WERI-Rb-1 (cell line): ENCODE data around the gene SGCA.

Source experiments
- DNase-seq: peaks from one replicate; pipeline ENCODE4 v3.0.0-alpha.2; 2020
- H3K27ac ChIP-seq: fragments of 250-450 bp; sonication (Bioruptor Pico); 2 replicates; pipeline ENCODE4 v1.5.1; 2020; ENCODE audit warnings: mild to moderate bottlenecking, moderate library complexity
- H3K27me3 ChIP-seq: fragments of 250-450 bp; sonication (Bioruptor Pico); 2 replicates; pipeline ENCODE4 v1.5.1; 2021; ENCODE audit warnings: mild to moderate bottlenecking, low read depth, moderate library complexity; ENCODE audit not compliant: insufficient read depth, severe bottlenecking
- H3K36me3 ChIP-seq: fragments of 250-450 bp; sonication (Bioruptor Pico); 2 replicates; pipeline ENCODE4 v1.5.1; 2020; ENCODE audit warnings: mild to moderate bottlenecking, moderate library complexity
- H3K4me3 ChIP-seq: 2 replicates; pipeline ENCODE4 v1.5.1; 2011; ENCODE audit warnings: low read depth, mild to moderate bottlenecking, control low read depth, low read length
- H3K9me3 ChIP-seq: fragments of 250-450 bp; sonication (Bioruptor Pico); 2 replicates; pipeline ENCODE4 v1.5.1; 2021; ENCODE audit warnings: mild to moderate bottlenecking, moderate library complexity; ENCODE audit not compliant: severe bottlenecking
- CTCF ChIP-seq: IDR thresholded peaks from 2 replicates; pipeline ENCODE4 v1.5.1; 2011; ENCODE audit warnings: low read depth, mild to moderate bottlenecking, control low read depth, inconsistent platforms, low read length

SGCA gene

GRCh38 chr17:50199211-50199802 lies 33.5 kb downstream of the SGCA start:
- no peak for TF ChIP-seq CTCF
- no peak for DNase-seq
- Histone ChIP-seq H3K36me3 (no peaks in the 10 kb centered on the region; the same call in none of the 2 replicates), H3K27me3 (peaks cover 20% of the 10 kb centered on the region), H3K4me3 (peak overlapping the region; percentile 43), H3K9me3 (no peaks in the 10 kb centered on the region), H3K27ac (no peak overlapping the region; the same call in 1 of the 2 replicates)

DNA sequence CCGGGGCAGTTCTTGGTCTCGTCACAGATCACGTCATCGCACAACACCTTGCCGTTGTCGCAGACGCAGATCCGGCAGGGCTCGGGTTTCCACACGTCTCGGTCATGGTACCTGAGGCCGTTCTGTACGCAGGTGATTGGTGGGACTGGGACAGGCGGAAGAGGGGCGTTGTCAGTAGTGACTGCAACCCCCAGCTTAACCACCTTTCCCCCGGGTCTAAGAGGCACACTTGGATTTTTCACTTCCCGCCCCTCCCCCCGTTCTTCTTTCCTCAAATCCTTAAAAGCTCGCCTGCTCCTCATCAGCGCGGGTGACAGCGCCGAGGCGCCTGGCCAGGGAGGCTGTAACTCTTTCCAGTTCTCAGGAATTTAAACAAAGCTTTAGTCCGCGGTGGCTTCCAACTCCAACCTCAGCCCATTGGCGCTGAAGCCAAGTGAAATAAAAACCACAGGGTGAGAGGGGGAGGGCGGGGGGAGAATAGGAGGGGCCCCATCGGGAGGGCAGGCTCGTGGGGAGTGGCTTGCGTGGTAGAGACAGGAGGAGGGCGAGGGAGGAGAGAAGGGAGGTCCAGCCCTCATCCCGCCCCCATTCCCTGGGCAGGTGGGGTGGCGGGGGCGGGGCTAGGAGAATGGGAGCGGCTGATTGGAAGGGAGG lies 34.1 kb downstream of the SGCA start:
- peak; percentile 96 for DNase-seq
- no peak for TF ChIP-seq CTCF
- Histone ChIP-seq H3K27ac (peak overlapping the region; percentile 51; the same call in 1 of the 2 replicates), H3K9me3 (no peaks in the 10 kb centered on the region), H3K27me3 (peaks cover 20% of the 10 kb centered on the region), H3K4me3 (peak overlapping the region; percentile 43), H3K36me3 (no peaks in the 10 kb centered on the region; the same call in none of the 2 replicates)

DNA sequence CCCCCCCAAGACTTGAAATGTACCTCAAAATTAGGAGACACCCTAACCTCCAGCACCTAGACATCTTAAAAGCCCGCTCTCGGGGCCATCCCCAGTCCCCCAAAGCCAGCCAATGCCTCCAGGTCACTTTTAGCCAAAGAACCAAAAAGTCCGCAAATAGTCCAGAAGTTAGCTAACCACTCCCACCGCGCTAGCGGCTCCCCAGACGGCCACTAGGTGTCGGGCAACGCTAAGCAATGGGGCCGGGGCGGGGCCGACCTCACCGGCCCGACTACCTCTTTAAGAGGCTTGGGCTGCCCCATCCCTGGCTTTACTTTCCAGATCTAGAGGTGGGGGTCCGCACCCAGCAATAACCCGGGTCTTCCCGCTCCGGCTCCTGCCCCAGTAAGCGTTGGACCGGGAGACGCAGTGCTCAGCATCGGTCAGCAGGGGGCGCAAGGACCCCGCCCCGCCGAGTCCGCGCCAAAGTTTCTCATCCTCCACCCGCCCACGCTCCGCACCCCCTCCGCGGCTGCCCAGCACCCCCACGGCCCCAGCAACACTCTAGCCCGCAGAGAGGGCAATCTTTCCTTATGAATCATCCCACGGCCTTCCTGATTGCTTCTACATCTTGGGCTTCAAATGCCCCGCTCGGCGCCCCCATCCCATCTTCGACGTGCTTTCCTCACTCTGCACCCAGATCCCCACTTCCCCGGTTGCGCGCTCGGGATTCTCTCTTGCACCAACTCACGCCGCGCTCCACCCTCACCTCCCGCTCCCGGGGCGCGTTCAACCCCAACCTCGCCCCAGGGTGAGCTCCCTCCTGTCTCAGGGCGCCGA lies 34.9 kb downstream of the SGCA start:
- TF ChIP-seq CTCF = peak; percentile 86
- Histone ChIP-seq H3K9me3 (no peaks in the 10 kb centered on the region), H3K27me3 (peaks cover 20% of the 10 kb centered on the region), H3K36me3 (no peaks in the 10 kb centered on the region; the same call in none of the 2 replicates), H3K4me3 (peak overlapping the region; percentile 43), H3K27ac (peak overlapping the region; percentile 56)
- DNase-seq = peak; percentile 92

DNA sequence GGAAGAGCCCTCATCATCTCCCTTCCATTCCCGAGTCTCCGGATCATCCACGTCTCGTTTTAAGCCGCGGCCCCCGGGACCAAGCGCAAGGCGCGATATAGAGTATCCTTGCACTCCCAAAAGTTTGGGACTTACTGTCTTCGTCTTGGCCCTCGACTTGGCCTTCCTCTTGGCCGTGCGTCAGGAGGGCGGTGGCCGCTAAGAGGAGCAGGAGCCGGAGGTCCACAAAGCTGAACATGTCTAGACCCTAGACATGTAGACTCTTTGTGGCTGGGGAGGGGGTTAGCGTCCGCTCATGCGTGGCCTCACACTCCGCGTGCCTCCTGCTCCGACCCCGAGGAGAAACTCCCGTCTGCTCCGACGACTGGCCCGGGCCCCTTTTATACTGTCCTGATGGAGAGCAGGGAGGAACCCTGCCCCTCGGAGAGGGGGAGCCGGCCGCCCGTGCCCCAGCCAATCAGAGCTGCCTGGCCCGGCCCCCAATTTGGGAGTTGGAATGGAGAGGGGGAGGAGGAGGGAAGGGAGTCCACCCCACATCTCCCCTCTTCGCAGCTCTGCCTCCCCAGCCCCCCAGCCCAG lies 35.6 kb downstream of the SGCA start, which contains the start of gene COL1A1:
TSS of gene COL1A1 (minus strand) at position 356 of the 579 bp plus-strand sequence. CDS start at position 238, 118 bp downstream.
- DNase-seq = no peak
- peak within 1 kb of the TSS; percentile 56 for H3K27ac ChIP-seq
- no peaks in the 10 kb centered on the region for H3K9me3 ChIP-seq
- no peak for TF ChIP-seq CTCF
- H3K27me3 ChIP-seq = peaks cover 20% of the 10 kb centered on the region
- H3K4me3 ChIP-seq = peak within 1 kb of the TSS; percentile 43
- no peaks in the 10 kb centered on the region; the same call in 1 of the 2 replicates for H3K36me3 ChIP-seq

DNA sequence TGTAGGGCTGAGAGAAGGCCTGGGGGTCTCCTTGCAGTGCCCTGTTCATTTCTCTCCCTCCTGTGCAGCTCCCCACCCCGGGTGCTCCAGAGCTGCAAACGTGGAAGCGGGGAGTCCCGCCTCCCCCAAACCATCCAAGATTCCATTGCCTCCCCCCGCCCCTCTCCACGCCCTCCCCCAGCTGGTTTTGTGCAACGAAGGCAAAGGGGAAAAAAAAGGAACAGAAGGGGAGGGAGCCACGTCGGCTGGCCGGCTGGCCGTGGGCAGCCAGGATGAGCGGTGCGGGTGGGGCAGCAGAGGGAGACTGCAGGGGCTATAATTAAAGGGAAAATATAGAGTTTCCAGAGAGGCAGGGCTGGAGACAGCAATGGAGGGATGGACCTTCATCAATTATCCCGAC lies 37.3 kb downstream of the SGCA start:
- peaks cover 20% of the 10 kb centered on the region for H3K27me3 ChIP-seq
- no peaks in the 10 kb centered on the region for H3K36me3 ChIP-seq
- no peak for DNase-seq
- no peaks in the 10 kb centered on the region for H3K9me3 ChIP-seq
- no peak overlapping the region for H3K27ac ChIP-seq
- H3K4me3 ChIP-seq = no peak overlapping the region
- TF ChIP-seq CTCF = no peak
